ENCODE results near the gene PCDHA7. TPM values are rescaled to one million over a fixed set of nuclear protein-coding genes. Genes with fewer than 3 reads are reported as not detected.
"Not testable (repeated sequence)": the region's sequence is repeated elsewhere in the genome, so short reads cannot be mapped to it uniquely, and the experiment has no call there.

The PCDHA7 gene
- polyA plus RNA-seq, 4 donors: 0.06 to 0.07 TPM; not detected in 2

DNA sequence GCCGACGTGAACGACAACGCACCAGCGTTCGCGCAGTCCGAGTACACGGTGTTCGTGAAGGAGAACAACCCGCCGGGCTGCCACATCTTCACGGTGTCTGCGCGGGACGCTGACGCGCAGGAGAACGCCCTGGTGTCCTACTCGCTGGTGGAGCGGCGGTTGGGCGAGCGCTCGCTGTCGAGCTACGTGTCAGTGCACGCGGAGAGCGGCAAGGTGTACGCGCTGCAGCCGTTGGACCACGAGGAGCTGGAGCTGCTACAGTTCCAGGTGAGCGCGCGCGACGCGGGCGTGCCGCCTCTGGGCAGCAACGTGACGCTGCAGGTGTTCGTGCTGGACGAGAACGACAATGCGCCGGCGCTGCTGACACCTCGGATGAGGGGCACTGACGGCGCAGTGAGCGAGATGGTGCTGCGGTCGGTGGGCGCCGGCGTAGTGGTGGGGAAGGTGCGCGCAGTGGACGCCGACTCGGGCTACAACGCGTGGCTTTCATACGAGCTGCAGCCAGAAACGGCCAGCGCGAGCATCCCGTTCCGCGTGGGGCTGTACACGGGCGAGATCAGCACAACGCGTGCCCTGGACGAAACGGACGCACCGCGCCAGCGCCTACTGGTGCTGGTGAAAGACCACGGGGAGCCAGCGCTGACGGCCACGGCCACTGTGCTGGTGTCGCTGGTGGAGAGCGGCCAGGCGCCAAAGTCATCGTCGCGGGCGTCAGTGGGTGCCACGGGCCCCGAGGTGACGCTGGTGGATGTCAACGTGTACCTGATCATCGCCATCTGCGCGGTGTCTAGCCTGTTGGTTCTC lies 16.0 kb downstream of the PCDHA7 start:
- FAIRE-seq; H3K36me3 ChIP-seq (ENCODE audit: control insufficient read depth in 3 of 3, insufficient read depth in 2 of 3, low read depth in 1 of 3, low read length in 3 of 3); H3K4me3 ChIP-seq (ENCODE audit: low read depth in 1 of 3, low read length in 3 of 3); H3K27me3 ChIP-seq (ENCODE audit: control insufficient read depth in 3 of 3, insufficient read depth in 3 of 3, low read length in 3 of 3); H3K4me1 ChIP-seq (ENCODE audit: control insufficient read depth in 3 of 3, insufficient read depth in 2 of 3, low read depth in 1 of 3, low read length in 2 of 3); DNase-seq; H3K27ac ChIP-seq (ENCODE audit: low read depth in 1 of 3, low read length in 2 of 3): not testable (repeated sequence)
- WGBS, 3 donors: 55 to 80% methylated on average over 97 to 101 of the region's 101 CpGs; no CpG with 5 or more reads in 1 of the 3 donors
- peaks cover 0 to 12% of the 10 kb centered on the region in 2 donors for H3K9me3 ChIP-seq (ENCODE audit: control insufficient read depth in 2 of 2, insufficient read depth in 1 of 2, low read depth in 1 of 2, low read length in 1 of 2)

DNA sequence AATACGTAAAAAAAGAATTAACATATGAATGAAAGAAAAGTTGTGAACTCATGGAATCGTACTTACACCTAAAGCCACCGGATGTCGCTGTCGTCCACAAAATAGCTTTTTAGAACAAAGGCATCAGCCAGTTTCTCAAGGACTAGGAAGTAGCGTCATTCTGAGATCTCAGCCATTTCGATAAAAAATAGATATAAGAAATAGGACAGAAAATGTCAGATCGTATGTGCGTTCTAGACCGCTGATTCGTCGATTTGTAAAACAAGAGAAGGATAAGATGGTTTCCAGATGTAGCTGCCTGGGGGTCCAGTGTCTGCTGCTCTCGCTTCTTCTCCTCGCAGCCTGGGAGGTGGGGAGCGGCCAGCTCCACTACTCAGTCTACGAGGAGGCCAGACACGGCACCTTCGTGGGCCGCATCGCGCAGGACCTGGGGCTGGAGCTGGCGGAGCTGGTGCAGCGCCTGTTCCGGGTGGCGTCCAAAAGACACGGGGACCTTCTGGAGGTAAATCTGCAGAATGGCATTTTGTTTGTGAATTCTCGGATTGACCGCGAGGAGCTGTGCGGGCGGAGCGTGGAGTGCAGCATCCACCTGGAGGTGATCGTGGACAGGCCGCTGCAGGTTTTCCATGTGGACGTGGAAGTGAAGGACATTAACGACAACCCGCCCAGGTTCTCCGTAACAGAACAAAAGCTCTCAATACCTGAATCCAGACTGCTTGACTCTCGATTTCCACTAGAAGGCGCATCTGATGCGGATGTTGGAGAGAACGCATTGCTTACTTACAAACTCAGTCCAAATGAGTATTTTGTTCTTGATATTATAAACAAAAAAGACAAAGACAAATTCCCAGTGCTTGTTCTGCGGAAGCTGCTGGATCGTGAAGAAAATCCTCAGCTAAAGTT lies 22.0 kb downstream of the PCDHA7 start, which contains the start of gene PCDHA10:
Gene PCDHA10, plus strand, starts transcription at position 126 of the 903 bp plus-strand sequence. Its CDS starts 152 bp downstream, at position 278.
- no peaks in the 10 kb centered on the region for H3K27me3 ChIP-seq (ENCODE audit: control insufficient read depth in 3 of 3, insufficient read depth in 3 of 3, low read length in 3 of 3)
- no peak within 1 kb of the TSS for H3K27ac ChIP-seq (ENCODE audit: low read depth in 1 of 3, low read length in 2 of 3)
- peaks cover 0 to 7% of the 10 kb centered on the region in 2 donors for H3K9me3 ChIP-seq (ENCODE audit: control insufficient read depth in 2 of 2, insufficient read depth in 1 of 2, low read depth in 1 of 2, low read length in 1 of 2)
- DNase-seq: no peak
- 29 to 53% methylated on average over 44 of the region's 44 CpGs; no CpG with 5 or more reads in 1 of the 3 donors for WGBS, 3 donors
- no peaks in the 10 kb centered on the region for H3K36me3 ChIP-seq (ENCODE audit: control insufficient read depth in 3 of 3, insufficient read depth in 2 of 3, low read depth in 1 of 3, low read length in 3 of 3)
- no peak within 1 kb of the TSS for H3K4me3 ChIP-seq (ENCODE audit: low read depth in 1 of 3, low read length in 3 of 3)
- FAIRE-seq: no peak
- H3K4me1 ChIP-seq (ENCODE audit: control insufficient read depth in 3 of 3, insufficient read depth in 2 of 3, low read depth in 1 of 3, low read length in 2 of 3): no peaks in the 10 kb centered on the region

DNA sequence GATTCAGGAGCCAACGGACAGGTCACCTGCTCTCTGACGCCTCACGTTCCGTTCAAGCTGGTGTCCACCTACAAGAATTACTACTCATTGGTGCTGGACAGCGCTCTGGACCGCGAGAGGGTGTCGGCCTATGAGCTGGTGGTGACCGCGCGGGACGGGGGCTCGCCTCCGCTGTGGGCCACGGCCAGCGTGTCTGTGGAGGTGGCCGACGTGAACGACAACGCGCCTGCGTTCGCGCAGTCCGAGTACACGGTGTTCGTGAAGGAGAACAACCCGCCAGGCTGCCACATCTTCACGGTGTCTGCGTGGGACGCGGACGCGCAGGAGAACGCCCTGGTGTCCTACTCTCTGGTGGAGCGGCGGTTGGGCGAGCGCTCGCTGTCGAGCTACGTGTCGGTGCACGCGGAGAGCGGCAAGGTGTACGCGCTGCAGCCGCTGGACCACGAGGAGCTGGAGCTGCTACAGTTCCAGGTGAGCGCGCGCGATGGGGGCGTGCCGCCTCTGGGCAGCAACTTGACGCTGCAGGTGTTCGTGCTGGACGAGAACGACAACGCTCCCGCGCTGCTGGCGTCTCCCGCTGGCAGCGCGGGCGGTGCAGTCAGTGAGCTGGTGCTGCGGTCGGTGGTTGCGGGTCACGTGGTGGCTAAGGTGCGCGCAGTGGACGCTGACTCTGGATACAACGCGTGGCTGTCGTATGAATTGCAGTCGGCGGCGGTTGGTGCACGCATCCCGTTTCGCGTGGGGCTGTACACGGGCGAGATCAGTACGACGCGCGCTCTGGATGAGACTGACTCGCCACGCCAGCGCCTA lies 23.3 kb downstream of the PCDHA7 start:
- Histone ChIP-seq H3K4me3 (ENCODE audit: low read depth in 1 of 3, low read length in 3 of 3) (no peak overlapping the region), H3K36me3 (ENCODE audit: control insufficient read depth in 3 of 3, insufficient read depth in 2 of 3, low read depth in 1 of 3, low read length in 3 of 3) (no peaks in the 10 kb centered on the region), H3K27ac (ENCODE audit: low read depth in 1 of 3, low read length in 2 of 3) (no peak overlapping the region), H3K9me3 (ENCODE audit: control insufficient read depth in 2 of 2, insufficient read depth in 1 of 2, low read depth in 1 of 2, low read length in 1 of 2) (peaks cover 0 to 19% of the 10 kb centered on the region in 2 donors), H3K27me3 (ENCODE audit: control insufficient read depth in 3 of 3, insufficient read depth in 3 of 3, low read length in 3 of 3) (peaks cover 0 to under 1% (median 0%) of the 10 kb centered on the region in 3 donors), H3K4me1 (ENCODE audit: control insufficient read depth in 3 of 3, insufficient read depth in 2 of 3, low read depth in 1 of 3, low read length in 2 of 3) (no peaks in the 10 kb centered on the region)
- DNase-seq: no peak
- WGBS, 3 donors: 63 to 80% methylated on average over 86 to 94 of the region's 94 CpGs; no CpG with 5 or more reads in 1 of the 3 donors
- FAIRE-seq: no peak

DNA sequence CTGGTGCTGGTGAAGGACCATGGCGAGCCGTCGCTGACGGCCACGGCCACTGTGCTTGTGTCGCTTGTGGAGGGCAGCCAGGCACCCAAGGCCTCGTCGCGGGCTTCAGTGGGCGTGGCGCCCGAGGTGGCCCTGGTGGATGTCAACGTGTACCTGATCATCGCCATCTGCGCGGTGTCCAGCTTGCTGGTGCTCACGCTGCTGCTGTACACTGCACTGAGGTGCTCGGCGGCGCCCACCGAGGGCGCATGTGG lies 23.8 kb downstream of the PCDHA7 start:
- Histone ChIP-seq H3K27ac (ENCODE audit: low read depth in 1 of 3, low read length in 2 of 3) (no peak overlapping the region), H3K36me3 (ENCODE audit: control insufficient read depth in 3 of 3, insufficient read depth in 2 of 3, low read depth in 1 of 3, low read length in 3 of 3) (no peaks in the 10 kb centered on the region), H3K4me3 (ENCODE audit: low read depth in 1 of 3, low read length in 3 of 3) (no peak overlapping the region), H3K4me1 (ENCODE audit: control insufficient read depth in 3 of 3, insufficient read depth in 2 of 3, low read depth in 1 of 3, low read length in 2 of 3) (no peaks in the 10 kb centered on the region), H3K27me3 (ENCODE audit: control insufficient read depth in 3 of 3, insufficient read depth in 3 of 3, low read length in 3 of 3) (peaks cover 0 to 2% (median 0%) of the 10 kb centered on the region in 3 donors), H3K9me3 (ENCODE audit: control insufficient read depth in 2 of 2, insufficient read depth in 1 of 2, low read depth in 1 of 2, low read length in 1 of 2) (peaks cover 0 to 24% of the 10 kb centered on the region in 2 donors)
- FAIRE-seq (no peak), DNase-seq (no peak)
- 62 to 74% methylated on average over 10 to 22 of the region's 22 CpGs; no CpG with 5 or more reads in 1 of the 3 donors for WGBS, 3 donors

DNA sequence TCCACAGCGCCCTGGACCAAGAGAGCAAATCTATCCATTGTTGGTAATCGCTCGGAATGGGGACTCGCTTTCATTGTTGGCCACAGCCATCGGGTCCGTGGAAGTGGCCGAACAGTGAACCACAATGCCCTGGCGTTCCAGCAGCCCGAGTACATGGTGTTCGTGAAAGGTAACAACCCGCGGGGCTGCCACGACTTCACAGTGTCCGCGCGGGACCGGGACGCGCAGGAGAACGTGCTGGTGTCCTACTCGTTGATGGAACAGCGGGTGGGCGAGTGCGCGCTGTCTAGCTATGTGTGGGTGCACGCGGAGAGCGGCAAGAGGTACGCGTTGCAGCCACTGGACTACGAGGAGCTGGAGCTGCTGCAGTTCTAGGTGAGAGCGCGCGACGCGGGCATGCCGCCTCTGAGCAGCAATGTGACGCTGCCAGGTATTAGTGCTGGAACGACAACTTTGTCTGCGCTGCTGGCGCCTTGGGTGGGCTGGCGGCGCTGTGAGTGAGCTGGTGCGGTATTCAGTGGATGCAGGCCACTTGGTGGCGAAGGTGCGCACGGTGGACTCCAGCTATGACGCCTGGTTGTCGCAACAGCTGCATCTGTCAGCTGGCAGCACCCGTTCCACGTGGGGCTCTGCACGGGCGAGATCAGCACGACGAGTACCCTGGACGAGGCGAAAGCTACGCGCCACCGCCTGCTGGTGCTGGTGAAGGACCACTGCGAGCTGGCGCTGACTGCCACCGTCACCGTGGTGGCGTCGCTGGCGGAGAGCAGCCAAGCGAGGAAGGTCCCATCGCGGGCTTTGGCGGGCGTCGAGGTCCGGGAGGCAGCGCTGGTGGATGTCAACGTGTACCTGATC lies 28.6 kb downstream of the PCDHA7 start:
- FAIRE-seq: no peak
- H3K27me3 ChIP-seq (ENCODE audit: control insufficient read depth in 3 of 3, insufficient read depth in 3 of 3, low read length in 3 of 3): peaks cover 0 to 5% (median 0%) of the 10 kb centered on the region in 3 donors
- no peaks in the 10 kb centered on the region for H3K36me3 ChIP-seq (ENCODE audit: control insufficient read depth in 3 of 3, insufficient read depth in 2 of 3, low read depth in 1 of 3, low read length in 3 of 3)
- no peak for DNase-seq
- H3K27ac ChIP-seq (ENCODE audit: low read depth in 1 of 3, low read length in 2 of 3): no peak overlapping the region
- peaks cover 0 to 27% of the 10 kb centered on the region in 2 donors for H3K9me3 ChIP-seq (ENCODE audit: control insufficient read depth in 2 of 2, insufficient read depth in 1 of 2, low read depth in 1 of 2, low read length in 1 of 2)
- H3K4me1 ChIP-seq (ENCODE audit: control insufficient read depth in 3 of 3, insufficient read depth in 2 of 3, low read depth in 1 of 3, low read length in 2 of 3): no peaks in the 10 kb centered on the region
- H3K4me3 ChIP-seq (ENCODE audit: low read depth in 1 of 3, low read length in 3 of 3): no peak overlapping the region
- WGBS, 3 donors: 52 to 75% (median 70%) methylated on average over 74 to 76 of the region's 76 CpGs

DNA sequence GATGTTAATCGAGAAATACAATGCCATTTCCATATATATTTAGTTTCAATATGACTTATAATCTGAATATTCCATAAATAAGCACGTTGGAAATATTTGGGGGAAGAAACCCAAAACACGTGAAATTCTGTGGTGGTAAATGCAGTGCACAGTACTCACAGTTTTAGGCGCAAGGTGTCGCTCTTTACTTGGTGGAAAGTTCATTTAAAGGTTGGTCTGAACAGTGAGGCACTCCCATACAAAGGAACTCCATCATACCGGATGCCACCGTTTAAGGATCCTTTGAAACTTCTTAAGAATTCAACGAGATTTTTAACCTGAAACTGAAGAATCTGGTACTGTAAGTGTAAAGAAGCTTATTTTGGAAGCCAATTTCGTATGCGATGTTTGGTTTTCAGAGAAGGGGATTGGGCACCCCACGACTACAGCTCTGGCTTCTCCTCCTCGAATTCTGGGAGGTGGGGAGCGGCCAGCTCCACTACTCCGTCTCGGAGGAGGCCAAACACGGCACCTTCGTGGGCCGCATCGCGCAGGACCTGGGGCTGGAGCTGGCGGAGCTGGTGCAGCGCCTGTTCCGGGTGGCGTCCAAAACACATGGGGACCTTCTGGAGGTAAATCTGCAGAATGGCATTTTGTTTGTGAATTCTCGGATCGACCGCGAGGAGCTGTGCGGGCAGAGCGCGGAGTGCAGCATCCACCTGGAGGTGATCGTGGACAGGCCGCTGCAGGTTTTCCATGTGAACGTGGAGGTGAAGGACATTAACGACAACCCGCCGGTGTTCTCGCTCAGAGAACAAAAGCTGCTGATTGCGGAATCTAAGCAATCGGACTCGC lies 34.9 kb downstream of the PCDHA7 start, which contains the start of gene PCDHA11:
Gene PCDHA11, plus strand, starts transcription at position 237 of the 834 bp plus-strand sequence. Its CDS starts 147 bp downstream, at position 384.
- FAIRE-seq (no peak), DNase-seq (no peak)
- 18 to 40% (median 34%) methylated on average over 41 of the region's 41 CpGs for WGBS, 3 donors
- H3K36me3 ChIP-seq (ENCODE audit: control insufficient read depth in 3 of 3, insufficient read depth in 2 of 3, low read depth in 1 of 3, low read length in 3 of 3): no peaks in the 10 kb centered on the region
- no peaks in the 10 kb centered on the region for H3K4me1 ChIP-seq (ENCODE audit: control insufficient read depth in 3 of 3, insufficient read depth in 2 of 3, low read depth in 1 of 3, low read length in 2 of 3)
- no peak within 1 kb of the TSS for H3K4me3 ChIP-seq (ENCODE audit: low read depth in 1 of 3, low read length in 3 of 3)
- H3K9me3 ChIP-seq (ENCODE audit: control insufficient read depth in 2 of 2, insufficient read depth in 1 of 2, low read depth in 1 of 2, low read length in 1 of 2): peaks cover 3 to 32% of the 10 kb centered on the region in 2 donors
- no peak within 1 kb of the TSS for H3K27ac ChIP-seq (ENCODE audit: low read depth in 1 of 3, low read length in 2 of 3)
- H3K27me3 ChIP-seq (ENCODE audit: control insufficient read depth in 3 of 3, insufficient read depth in 3 of 3, low read length in 3 of 3): no peaks in the 10 kb centered on the region

DNA sequence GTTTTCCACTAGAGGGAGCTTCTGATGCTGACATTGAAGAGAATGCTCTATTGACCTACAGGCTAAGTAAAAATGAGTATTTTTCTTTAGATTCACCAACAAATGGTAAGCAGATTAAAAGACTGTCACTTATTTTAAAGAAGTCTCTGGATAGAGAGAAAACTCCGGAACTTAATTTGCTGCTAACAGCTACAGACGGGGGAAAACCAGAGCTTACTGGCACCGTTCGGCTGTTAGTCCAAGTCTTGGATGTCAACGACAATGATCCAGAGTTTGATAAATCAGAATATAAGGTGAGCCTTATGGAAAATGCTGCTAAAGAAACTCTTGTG lies 35.5 kb downstream of the PCDHA7 start:
- FAIRE-seq (no peak), DNase-seq (no peak)
- WGBS, 3 donors: 59 to 63% (median 60%) methylated on average over 5 of the region's 5 CpGs
- H3K36me3 ChIP-seq (ENCODE audit: control insufficient read depth in 3 of 3, insufficient read depth in 2 of 3, low read depth in 1 of 3, low read length in 3 of 3): no peaks in the 10 kb centered on the region
- no peaks in the 10 kb centered on the region for H3K27me3 ChIP-seq (ENCODE audit: control insufficient read depth in 3 of 3, insufficient read depth in 3 of 3, low read length in 3 of 3)
- no peak overlapping the region for H3K4me3 ChIP-seq (ENCODE audit: low read depth in 1 of 3, low read length in 3 of 3)
- no peak overlapping the region for H3K27ac ChIP-seq (ENCODE audit: low read depth in 1 of 3, low read length in 2 of 3)
- peaks cover 3 to 32% of the 10 kb centered on the region in 2 donors for H3K9me3 ChIP-seq (ENCODE audit: control insufficient read depth in 2 of 2, insufficient read depth in 1 of 2, low read depth in 1 of 2, low read length in 1 of 2)
- H3K4me1 ChIP-seq (ENCODE audit: control insufficient read depth in 3 of 3, insufficient read depth in 2 of 3, low read depth in 1 of 3, low read length in 2 of 3): no peaks in the 10 kb centered on the region
